GM21737 (cell line): ENCODE measurements around the gene BCHE.
"Not testable (repeated sequence)": the region's sequence is repeated elsewhere in the genome, so short reads cannot be mapped to it uniquely, and the experiment has no call there.

Source experiments
- ATAC-seq: cut with Tn5 transposase; IDR thresholded peaks from one replicate; pipeline ENCODE4 v1.9.1; 2021; ENCODE audit warnings: mild to moderate bottlenecking, moderate library complexity; ENCODE audit not compliant: unreplicated experiment

Gene BCHE

DNA sequence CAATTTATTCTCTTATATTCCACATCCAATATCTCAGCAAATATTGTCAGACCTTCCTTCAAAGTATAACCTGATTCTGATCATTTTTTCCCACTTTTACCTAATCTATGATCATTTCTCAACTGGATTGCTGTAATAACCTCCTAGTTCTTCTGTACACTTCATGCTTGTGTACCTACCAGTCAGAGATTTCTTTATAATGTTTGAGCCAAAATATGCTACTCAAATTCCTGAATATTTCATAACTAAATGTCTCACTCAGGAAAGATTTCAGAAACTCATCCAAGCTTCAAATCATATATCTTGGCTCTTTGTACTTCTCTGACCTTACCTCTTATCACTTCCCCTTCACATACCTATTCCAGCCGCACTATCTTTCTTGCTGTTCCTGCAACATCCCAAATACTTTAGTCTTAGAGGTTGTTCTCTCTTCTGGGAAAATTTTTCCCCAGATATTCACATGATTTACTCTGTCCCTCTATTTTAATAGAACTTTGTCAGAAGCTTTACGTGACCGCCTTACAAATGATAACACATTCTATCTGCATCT lies 20.0 kb downstream of the BCHE start:
- ATAC-seq: no peak

- no peak for ATAC-seq
These were observed 21.0 kb downstream of the BCHE start for GRCh38 chr3:165816209-165816608.

GRCh38 chr3:165815682-165816081 lies 21.5 kb downstream of the BCHE start:
- no peak for ATAC-seq

- no peak for ATAC-seq
These were observed 22.8 kb downstream of the BCHE start for GRCh38 chr3:165814380-165814779.

DNA sequence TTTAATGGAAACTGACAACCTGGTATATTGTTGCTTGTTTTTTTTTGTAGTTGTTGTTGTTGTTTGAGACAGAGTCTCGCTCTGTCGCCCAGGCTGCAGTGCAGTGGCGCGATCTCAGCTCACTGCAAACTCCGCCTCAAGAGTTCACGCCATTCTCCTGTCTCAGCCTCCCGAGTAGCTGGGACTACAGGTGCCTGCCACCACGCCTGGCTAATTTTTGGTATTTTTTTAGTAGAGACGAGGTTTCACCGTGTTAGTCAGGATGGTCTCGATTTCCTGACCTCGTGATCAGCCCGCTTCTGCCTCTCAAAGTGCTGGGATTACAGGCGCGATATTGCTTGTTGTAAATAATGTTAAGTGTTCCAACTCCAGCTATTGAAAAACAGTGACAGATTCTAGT lies 29.3 kb downstream of the BCHE start:
- ATAC-seq: not testable (repeated sequence)

GRCh38 chr3:165805946-165806561 lies 31.2 kb downstream of the BCHE start:
- ATAC-seq: peak; percentile 63

DNA sequence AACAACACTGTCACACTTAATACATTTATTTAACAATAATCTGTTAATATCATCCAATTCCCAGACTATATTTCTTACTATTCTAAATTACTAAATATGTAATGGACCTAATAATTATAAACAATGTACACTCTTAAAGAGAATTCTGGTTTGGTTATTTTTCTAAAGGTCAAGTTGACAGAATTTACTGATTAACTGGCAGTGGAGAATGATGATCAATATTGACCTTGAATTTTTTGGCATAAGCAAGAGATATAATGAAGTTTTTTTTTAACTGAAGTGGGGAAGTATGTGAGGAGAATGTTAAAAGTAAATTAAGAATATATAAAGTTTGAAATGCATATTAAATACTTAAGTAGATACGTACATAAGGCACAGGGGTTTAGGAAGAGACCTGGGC lies 33.8 kb downstream of the BCHE start:
- no peak for ATAC-seq

- ATAC-seq: no peak
These were observed 36.3 kb downstream of the BCHE start for GRCh38 chr3:165800970-165801369.

GRCh38 chr3:165799026-165799425 lies 38.2 kb downstream of the BCHE start:
- ATAC-seq: no peak

GRCh38 chr3:165797551-165797950 lies 39.7 kb downstream of the BCHE start:
- ATAC-seq: no peak

DNA sequence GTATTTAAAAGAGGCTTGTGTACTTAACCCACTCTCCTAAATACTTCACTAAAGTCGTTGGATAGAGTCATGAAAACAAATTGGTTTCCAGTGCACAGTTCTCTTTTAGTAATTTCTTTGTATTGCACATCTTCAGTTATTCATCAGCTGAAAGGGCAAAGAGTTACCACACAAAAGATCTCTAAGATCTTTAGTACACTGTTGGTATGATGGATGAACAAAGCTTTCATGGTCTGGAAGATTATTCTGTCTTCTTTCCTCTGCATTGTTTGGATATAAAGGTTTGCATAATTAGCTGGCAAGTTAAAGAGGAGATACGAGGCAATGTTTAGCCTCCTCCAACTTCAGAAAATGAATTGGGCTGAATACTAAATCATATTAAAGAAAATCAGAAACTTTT lies 40.5 kb downstream of the BCHE start:
- no peak for ATAC-seq

GRCh38 chr3:165788531-165788930 lies 48.7 kb downstream of the BCHE start:
- no peak for ATAC-seq

DNA sequence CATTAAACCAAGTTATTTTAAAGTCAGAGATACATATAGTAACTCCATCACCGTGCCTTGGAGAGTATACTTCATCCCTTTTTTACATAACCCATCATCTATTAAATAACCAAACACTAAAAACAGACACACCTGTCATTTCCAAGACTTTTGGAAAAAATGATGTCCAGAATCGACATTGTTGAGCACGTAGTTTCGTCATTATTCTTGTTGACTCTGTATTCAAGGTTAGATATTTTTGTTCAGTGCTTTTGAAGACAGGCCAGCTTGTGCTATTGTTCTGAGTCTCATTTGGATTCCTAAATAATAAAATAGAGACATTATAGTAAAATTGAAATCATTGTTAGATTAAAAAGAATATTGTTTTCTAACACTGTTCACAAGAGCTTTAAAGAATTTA lies 51.2 kb downstream of the BCHE start:
- no peak for ATAC-seq

- no peak for ATAC-seq
These were observed 52.9 kb downstream of the BCHE start for GRCh38 chr3:165784337-165784736.

DNA sequence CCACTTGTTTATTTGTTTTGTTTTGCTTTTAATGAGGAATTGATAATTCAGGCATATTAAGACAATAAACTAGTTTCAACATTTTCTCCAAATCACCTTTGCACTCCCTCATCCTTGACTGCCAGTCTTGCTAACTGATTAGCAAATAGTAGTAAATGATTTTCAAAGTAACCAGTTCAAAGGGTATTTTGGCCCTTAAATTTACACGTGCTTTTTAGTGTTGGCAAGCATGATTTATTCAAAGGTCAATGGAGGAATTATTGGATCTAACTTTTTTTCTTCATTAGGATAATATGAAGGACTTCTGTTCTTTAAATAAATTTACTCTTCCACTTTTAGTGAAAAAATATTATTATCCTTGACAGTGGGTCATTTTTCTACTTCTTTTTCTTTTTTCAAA lies 53.8 kb downstream of the BCHE start:
- no peak for ATAC-seq

- no peak for ATAC-seq
These were observed 58.3 kb downstream of the BCHE start for GRCh38 chr3:165778891-165779290.

DNA sequence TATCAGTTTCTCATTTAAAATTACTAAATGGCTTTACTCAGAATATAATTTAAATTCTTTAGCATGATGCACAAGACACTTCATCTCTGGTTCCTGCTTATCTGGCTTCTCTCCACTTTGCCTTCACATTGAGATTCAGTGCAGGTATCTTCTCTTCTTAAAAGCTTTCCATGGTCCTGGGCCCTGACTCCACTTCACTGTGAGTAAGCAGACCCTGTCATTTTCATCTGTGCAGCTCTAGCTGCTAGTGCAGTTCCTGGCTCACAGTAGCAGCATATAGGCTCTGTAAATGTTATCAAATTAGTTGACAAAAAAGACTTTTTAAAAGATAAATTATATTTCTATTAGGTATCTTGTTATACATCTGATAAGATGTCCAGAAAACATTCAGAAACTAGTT lies 58.8 kb downstream of the BCHE start:
- no peak for ATAC-seq

DNA sequence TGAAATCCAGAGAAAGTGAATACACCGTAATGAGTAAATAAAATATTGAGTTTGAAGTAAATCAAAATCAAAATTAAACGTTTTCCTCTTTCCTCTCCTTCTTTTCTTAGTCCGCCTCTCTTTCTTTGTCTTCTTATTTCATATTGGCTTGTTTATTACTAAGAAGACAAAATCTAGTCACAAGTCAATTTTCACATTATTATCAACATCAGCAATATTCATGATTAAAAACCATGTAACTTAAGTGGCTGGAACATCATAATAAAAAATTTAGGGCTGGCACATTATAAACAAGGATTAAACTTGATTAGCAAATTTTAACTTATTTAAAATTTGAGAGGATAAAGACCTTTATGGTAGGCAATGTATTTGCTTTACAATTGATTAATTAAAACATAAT lies 61.4 kb downstream of the BCHE start:
- no peak for ATAC-seq

DNA sequence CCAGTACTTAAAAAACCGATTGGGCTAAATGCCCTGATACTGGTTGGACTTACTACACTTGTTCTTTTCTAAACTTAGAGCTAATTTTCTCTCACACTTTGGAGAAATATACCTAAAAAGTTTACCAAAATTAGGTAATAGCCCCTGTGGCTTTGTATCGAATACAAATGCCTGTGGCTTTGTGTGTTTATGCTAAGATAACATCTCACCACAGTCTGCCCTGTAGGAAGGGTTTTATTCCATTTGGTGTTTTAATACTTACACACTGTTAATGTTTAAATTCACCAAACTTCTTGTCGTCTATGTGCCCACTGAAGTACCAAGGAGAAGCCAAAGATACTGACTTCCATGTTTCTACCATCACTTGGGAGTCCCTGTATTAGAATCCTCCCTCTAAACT lies 66.4 kb downstream of the BCHE start:
- no peak for ATAC-seq

- ATAC-seq: no peak
These were observed 68.5 kb downstream of the BCHE start for GRCh38 chr3:165768680-165769079.

DNA sequence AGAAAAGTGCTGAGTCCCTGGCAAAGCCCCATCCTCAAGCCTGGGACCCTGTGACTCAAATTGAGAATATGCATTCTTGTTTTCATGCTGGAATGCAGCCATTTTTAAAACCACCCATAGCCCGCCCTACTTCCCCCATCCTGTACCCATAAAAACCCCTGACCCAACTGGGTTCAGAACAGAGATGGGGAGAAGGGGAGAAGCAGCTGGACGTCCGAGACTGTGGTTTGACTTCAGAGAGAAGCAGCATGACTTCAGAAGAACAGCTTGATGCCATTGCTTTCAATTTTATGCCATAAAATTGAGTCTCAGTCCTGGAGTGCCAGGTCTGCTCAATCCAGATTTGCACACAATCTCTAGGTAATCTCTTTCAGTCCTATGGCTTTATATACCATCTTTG lies 78.2 kb downstream of the BCHE start:
- no peak for ATAC-seq

- ATAC-seq: no peak
These were observed 81.7 kb downstream of the BCHE start for GRCh38 chr3:165755571-165755970.
